HEK293T (cell line): ENCODE results near the gene C5orf24.

Source experiments
- ARNT ChIP-seq: fragments of 450-650 bp; IDR thresholded peaks from 2 replicates; pipeline ENCODE4 v1.6.1; 2017; ENCODE audit warnings: mild to moderate bottlenecking
- FOXA1 ChIP-seq: fragments of 450-650 bp; IDR thresholded peaks from 2 replicates; pipeline ENCODE4 v1.6.1; 2016; ENCODE audit warnings: mild to moderate bottlenecking
- FOXK2 ChIP-seq: fragments of 450-650 bp; IDR thresholded peaks from 2 replicates; pipeline ENCODE4 v1.6.1; 2016; ENCODE audit warnings: mild to moderate bottlenecking
- L3MBTL2 ChIP-seq: fragments of 450-650 bp; conservative IDR thresholded peaks from 2 replicates; pipeline ENCODE4 v1.6.1; 2016; ENCODE audit warnings: mild to moderate bottlenecking
- LEF1 ChIP-seq: fragments of 450-650 bp; IDR thresholded peaks from 2 replicates; pipeline ENCODE4 v1.6.1; 2017; ENCODE audit warnings: mild to moderate bottlenecking, borderline replicate concordance
- SP1 ChIP-seq: fragments of 450-650 bp; IDR thresholded peaks from 2 replicates; pipeline ENCODE4 v1.6.1; 2017
- TARDBP ChIP-seq: fragments of 450-650 bp; IDR thresholded peaks from 2 replicates; pipeline ENCODE4 v1.6.1; 2016

DNA sequence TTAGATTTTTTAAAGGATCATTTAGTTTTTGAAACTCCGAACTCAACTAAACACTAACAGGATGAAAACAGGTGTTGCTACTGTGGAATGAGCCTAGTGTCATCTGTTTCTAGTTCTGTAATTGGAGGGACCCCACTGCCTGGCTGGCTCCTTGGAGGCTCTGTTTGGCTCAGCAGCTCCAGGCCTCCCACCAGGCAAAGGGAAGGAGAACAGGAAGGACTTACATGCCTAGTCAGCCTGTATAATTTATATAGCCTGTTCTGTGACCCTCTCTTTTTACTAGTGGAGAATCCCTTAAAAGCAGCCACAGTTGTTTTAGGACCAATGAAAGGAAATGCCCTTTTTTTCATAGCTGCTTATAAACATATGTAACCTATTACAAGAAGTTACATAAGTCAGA lies 21.1 kb upstream of the C5orf24 start:
- TF ChIP-seq SP1 (no peak), LEF1 (no peak), FOXA1 (no peak), ARNT (no peak), TARDBP (no peak), L3MBTL2 (no peak), FOXK2 (no peak)
